Measurements from ENCODE around the gene NDUFS4.
"Not testable (repeated sequence)": the region's sequence is repeated elsewhere in the genome, so short reads cannot be mapped to it uniquely, and the experiment has no call there.

DNA sequence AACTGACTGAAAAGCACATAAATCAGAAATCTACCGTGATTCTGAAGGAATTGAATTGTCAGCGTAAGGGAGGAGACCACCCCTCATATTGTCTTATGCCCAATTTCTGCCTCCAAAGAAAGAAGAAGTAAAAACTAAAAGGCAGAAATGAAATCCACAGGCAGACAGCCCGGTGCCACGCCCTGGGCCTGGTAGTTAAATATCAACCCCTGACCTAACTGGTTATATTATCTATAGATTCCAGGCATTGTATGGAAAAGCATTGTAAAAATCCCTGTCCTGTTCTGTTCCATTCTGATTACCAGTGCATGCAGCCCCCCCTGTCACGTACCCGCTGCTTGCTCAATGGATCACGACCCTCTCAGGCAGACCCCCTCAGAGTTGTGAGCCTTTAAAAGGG is 11.9 kb upstream of the NDUFS4 start:
- not testable (repeated sequence) for TF ChIP-seq EZH2 (IDR thresholded peaks at IDR 0.05; ENCODE audit: insufficient read depth, low read length)
- TF ChIP-seq, protein P1, sequence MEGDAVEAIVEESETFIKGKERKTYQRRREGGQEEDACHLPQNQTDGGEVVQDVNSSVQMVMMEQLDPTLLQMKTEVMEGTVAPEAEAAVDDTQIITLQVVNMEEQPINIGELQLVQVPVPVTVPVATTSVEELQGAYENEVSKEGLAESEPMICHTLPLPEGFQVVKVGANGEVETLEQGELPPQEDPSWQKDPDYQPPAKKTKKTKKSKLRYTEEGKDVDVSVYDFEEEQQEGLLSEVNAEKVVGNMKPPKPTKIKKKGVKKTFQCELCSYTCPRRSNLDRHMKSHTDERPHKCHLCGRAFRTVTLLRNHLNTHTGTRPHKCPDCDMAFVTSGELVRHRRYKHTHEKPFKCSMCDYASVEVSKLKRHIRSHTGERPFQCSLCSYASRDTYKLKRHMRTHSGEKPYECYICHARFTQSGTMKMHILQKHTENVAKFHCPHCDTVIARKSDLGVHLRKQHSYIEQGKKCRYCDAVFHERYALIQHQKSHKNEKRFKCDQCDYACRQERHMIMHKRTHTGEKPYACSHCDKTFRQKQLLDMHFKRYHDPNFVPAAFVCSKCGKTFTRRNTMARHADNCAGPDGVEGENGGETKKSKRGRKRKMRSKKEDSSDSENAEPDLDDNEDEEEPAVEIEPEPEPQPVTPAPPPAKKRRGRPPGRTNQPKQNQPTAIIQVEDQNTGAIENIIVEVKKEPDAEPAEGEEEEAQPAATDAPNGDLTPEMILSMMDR (IDR thresholded peaks at IDR 0.05; ENCODE audit: insufficient read depth, low read depth, low read length) = not testable (repeated sequence)

Data from astrocyte (in vitro differentiated cells and primary cell).